ENCODE data around the gene TMEM252.

DNA sequence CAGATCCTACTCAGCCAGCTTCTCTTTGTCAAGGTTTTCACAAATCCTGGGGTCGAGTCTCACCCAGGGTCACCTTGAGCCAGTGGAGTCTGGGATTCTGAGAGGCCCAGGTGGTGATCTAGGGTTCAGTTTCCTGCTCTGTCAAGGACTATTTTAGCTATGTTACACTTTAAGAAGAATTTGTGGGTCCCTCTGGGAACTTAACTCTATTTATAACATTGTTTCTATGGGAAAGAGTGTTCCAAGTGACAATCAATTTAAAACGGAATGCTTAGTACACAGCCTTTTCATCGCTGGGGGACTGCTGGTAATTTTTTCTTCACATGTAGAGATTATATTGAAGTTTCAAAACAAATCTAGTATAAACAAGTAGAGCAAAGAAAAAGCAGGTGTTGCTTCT, 26.9 kb upstream of the TMEM252 start:
- TF ChIP-seq FOXK2 (IDR thresholded peaks at IDR 0.05), result no peak
- TF ChIP-seq SUZ12 (IDR thresholded peaks at IDR 0.05), result no peak
- no peak for TF ChIP-seq BHLHE40 (IDR thresholded peaks at IDR 0.05; ENCODE audit: borderline replicate concordance)
- no peak for TF ChIP-seq FOXM1 (IDR thresholded peaks at IDR 0.05; ENCODE audit: borderline replicate concordance)
- TF ChIP-seq FOXA1 (IDR thresholded peaks at IDR 0.05), result no peak

All from HEK293T (cell line).